CD4-positive, alpha-beta T cell (primary cell): Measurements from ENCODE around the gene THPO. TPM values are rescaled to one million over a fixed set of nuclear protein-coding genes. Genes with fewer than 3 reads are reported as not detected.

Experiments used
- ATAC-seq: fragments of 200-7000 bp; cut with Tn5 transposase; one replicate; pipeline ENCODE4 v1.10.0; 2022; ENCODE audit warnings: mild to moderate bottlenecking; ENCODE audit not compliant: poor library complexity
- CTCF ChIA-PET: fragments of 350-600 bp; sonication (Branson Sonifier 250); formaldehyde crosslinking; loops from one replicate; lab custom pipeline; 2021; ENCODE audit warnings: antibody characterized with exemption, inconsistent platforms; lab: Charles Lee
- POLR2A ChIA-PET: fragments of 350-600 bp; sonication (Branson Sonifier 250); formaldehyde crosslinking; loops from one replicate; lab custom pipeline; 2021; ENCODE audit warnings: antibody characterized with exemption, inconsistent platforms; lab: Charles Lee
- DNase-seq, 14 experiments: peaks; one replicate each; pipeline ENCODE4 v3.0.0-alpha.2; 2013 to 2020; ENCODE audit warnings: mixed read lengths in 2 of 14
- H3K27ac ChIP-seq, 2 donors: one replicate each; pipeline versions ENCODE4 v1.5.1 to v1.7.0; 2013; ENCODE audit warnings: low read length in 2 of 2, low read depth in 1 of 2, mild to moderate bottlenecking in 1 of 2
- H3K27me3 ChIP-seq, 2 experiments: 1 replicate in 1 of 2; 2 replicates in 1 of 2; pipeline versions ENCODE4 v1.6.1 to v1.7.0; 2013; ENCODE audit warnings: low read length in 2 of 2, control low read depth in 1 of 2, mild to moderate bottlenecking in 1 of 2, moderate library complexity in 1 of 2; ENCODE audit not compliant: insufficient read depth in 2 of 2, control insufficient read depth in 1 of 2
- H3K36me3 ChIP-seq: one replicate; pipeline ENCODE4 v1.6.1; 2013; ENCODE audit warnings: low read length, control low read depth; ENCODE audit not compliant: insufficient read depth
- H3K4me1 ChIP-seq: one replicate; pipeline ENCODE4 v1.6.1; 2013; ENCODE audit warnings: low read length, control low read depth; ENCODE audit not compliant: insufficient read depth
- H3K4me3 ChIP-seq: one replicate; pipeline ENCODE4 v1.5.1; 2013; ENCODE audit warnings: mild to moderate bottlenecking, low read length, moderate library complexity
- H3K9me3 ChIP-seq, 2 experiments: 1 replicate in 1 of 2; 2 replicates in 1 of 2; pipeline versions ENCODE4 v1.6.1 to v1.7.0; 2013; ENCODE audit warnings: low read length in 2 of 2, mild to moderate bottlenecking in 2 of 2, control low read depth in 1 of 2, moderate library complexity in 1 of 2; ENCODE audit not compliant: control insufficient read depth in 1 of 2, insufficient read depth in 1 of 2
- H3K27ac Mint-ChIP-seq: one replicate; pipeline ENCODE4 v1.8.0; 2020; ENCODE audit warnings: mixed read lengths
- H3K27me3 Mint-ChIP-seq: one replicate; pipeline ENCODE4 v1.8.0; 2021; ENCODE audit warnings: mixed read lengths
- H3K36me3 Mint-ChIP-seq: one replicate; pipeline ENCODE4 v1.8.0; 2021; ENCODE audit warnings: low read depth, mixed read lengths
- H3K4me1 Mint-ChIP-seq: one replicate; pipeline ENCODE4 v1.8.0; 2021; ENCODE audit warnings: low read depth, mixed read lengths
- H3K4me3 Mint-ChIP-seq: one replicate; pipeline ENCODE4 v1.8.0; 2020; ENCODE audit warnings: mild to moderate bottlenecking, mixed read lengths
- H3K9me3 Mint-ChIP-seq: one replicate; pipeline ENCODE4 v1.8.0; 2020; ENCODE audit warnings: mixed read lengths
- intact Hi-C, 2 experiments: fragments of 100-400 bp; cut with DNase I in 1 of 2; cut with micrococcal nuclease in 1 of 2; formaldehyde crosslinking; loops; one replicate each; pipeline versions ENCODE4 v1.15.1 to v1.9.0; 2023 to 2025; cut with DNase I, micrococcal nuclease
- total RNA-seq, 174 experiments: library from RNA in 2 of 174; stranded (reverse) in 2 of 174; gene quantifications; one replicate each; pipeline ENCODE4 v1.2.3 and lab custom pipeline; 2021 to 2026
- TF ChIP-seq, protein P1 (sequence below): fragments of 200-600 bp; IDR thresholded peaks from one replicate; pipeline ENCODE4 v1.8.0; 2022; ENCODE audit warnings: antibody characterized with exemption, mild to moderate bottlenecking

The THPO gene
- total RNA-seq, 2 experiments from 2014 or later: not detected

DNA sequence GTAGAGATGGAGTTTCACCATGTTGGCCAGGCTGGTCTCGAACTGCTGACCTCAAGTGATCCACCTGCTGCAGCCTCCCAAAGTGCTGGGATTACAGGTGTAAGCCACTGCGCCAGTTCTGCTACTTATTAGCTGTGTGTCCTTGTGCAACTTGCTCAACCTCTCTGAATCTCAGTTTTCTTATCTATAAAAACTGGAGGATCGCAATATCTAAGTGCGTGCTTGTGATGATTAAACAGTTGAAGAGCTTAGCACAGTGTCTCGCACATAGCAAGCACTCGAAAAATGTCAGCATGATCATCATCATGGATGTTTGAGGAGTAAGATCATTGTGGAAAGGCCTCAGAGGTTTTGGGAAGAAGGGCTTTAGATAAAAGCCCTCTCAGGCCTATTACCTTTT, 27.4 kb downstream of the THPO start:
- H3K27ac ChIP-seq: no peak overlapping the region
- CTCF ChIA-PET: interaction anchor here (1.6 kb wide), 1 partner anchor 163 kb away, joined by 3 read pairs; no protein-coding TSS in a partner anchor
- no peak overlapping the region for H3K27ac Mint-ChIP-seq

GRCh38 chr3:184349563-184350470, 28.2 kb downstream of the THPO start:
- H3K36me3 Mint-ChIP-seq: peaks cover 6% of the 10 kb centered on the region
- Histone ChIP-seq H3K27me3 (no peaks in the 10 kb centered on the region), H3K36me3 (no peaks in the 10 kb centered on the region), H3K27ac (no peak overlapping the region), H3K4me1 (peaks cover 8% of the 10 kb centered on the region), H3K9me3 (no peaks in the 10 kb centered on the region), H3K4me3 (no peak overlapping the region)
- DNase-seq: no peak
- no peak for ATAC-seq
- intact Hi-C loops: loop anchor here in 1 of 2 experiments (5.0 kb wide), 1 partner anchor 192 kb away; no protein-coding TSS in a partner anchor
- H3K27ac Mint-ChIP-seq: no peak overlapping the region
- H3K27me3 Mint-ChIP-seq: no peaks in the 10 kb centered on the region
- H3K9me3 Mint-ChIP-seq: no peaks in the 10 kb centered on the region
- no peak overlapping the region for H3K4me3 Mint-ChIP-seq
- TF ChIP-seq, protein P1, sequence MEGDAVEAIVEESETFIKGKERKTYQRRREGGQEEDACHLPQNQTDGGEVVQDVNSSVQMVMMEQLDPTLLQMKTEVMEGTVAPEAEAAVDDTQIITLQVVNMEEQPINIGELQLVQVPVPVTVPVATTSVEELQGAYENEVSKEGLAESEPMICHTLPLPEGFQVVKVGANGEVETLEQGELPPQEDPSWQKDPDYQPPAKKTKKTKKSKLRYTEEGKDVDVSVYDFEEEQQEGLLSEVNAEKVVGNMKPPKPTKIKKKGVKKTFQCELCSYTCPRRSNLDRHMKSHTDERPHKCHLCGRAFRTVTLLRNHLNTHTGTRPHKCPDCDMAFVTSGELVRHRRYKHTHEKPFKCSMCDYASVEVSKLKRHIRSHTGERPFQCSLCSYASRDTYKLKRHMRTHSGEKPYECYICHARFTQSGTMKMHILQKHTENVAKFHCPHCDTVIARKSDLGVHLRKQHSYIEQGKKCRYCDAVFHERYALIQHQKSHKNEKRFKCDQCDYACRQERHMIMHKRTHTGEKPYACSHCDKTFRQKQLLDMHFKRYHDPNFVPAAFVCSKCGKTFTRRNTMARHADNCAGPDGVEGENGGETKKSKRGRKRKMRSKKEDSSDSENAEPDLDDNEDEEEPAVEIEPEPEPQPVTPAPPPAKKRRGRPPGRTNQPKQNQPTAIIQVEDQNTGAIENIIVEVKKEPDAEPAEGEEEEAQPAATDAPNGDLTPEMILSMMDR: no peak
- POLR2A ChIA-PET: interaction anchor here (1.4 kb wide), 1 partner anchor 12 kb away, joined by 3 read pairs; no protein-coding TSS in a partner anchor
- H3K4me1 Mint-ChIP-seq: no peaks in the 10 kb centered on the region
- CTCF ChIA-PET: no interaction called here

More for the DNA sequence above, 27.4 kb downstream of the THPO start:
- intact Hi-C loops: loop anchor here in 1 of 2 experiments (5.0 kb wide), 1 partner anchor 192 kb away; no protein-coding TSS in a partner anchor
- Mint-ChIP-seq H3K4me3 (no peak overlapping the region), H3K9me3 (no peaks in the 10 kb centered on the region), H3K27me3 (no peaks in the 10 kb centered on the region), H3K4me1 (no peaks in the 10 kb centered on the region), H3K36me3 (peaks cover 1% of the 10 kb centered on the region)
- Histone ChIP-seq H3K4me1 (peaks cover 8% of the 10 kb centered on the region), H3K27me3 (no peaks in the 10 kb centered on the region), H3K9me3 (no peaks in the 10 kb centered on the region), H3K36me3 (no peaks in the 10 kb centered on the region), H3K4me3 (no peak overlapping the region)
- POLR2A ChIA-PET: no interaction called here
- no peak for DNase-seq
- TF ChIP-seq, protein P1: no peak
- ATAC-seq: no peak

DNA sequence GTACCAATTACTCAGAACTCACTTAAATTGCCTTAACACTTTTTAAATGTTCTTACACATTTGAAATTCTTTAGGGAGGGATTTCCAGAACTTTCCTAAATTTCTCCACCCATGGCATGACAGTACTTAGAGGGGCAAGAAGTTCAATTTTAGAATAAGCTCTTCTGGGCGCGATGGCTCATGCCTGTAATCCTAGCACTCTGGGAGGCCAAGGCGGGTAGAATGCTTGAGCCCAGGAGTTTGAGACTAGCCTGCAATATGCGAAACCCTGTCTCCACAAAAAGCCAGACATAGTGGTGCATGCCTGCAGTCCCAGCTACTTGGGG, 30.0 kb downstream of the THPO start:
- Histone ChIP-seq H3K4me3 (no peak overlapping the region), H3K27ac (no peak overlapping the region), H3K27me3 (no peaks in the 10 kb centered on the region), H3K9me3 (no peaks in the 10 kb centered on the region), H3K4me1 (no peaks in the 10 kb centered on the region), H3K36me3 (peaks cover 3% of the 10 kb centered on the region)
- ChIA-PET POLR2A (interaction anchor here (0.9 to 1.4 kb wide), 2 partner anchors 14 to 16 kb away, joined by 3 read pairs; no protein-coding TSS in a partner anchor), CTCF (interaction anchor here (1.2 kb wide), 1 partner anchor 121 kb away, joined by 3 read pairs; no protein-coding TSS in a partner anchor)
- ATAC-seq (no peak), DNase-seq (no peak)
- H3K36me3 Mint-ChIP-seq: peaks cover 11% of the 10 kb centered on the region
- no peaks in the 10 kb centered on the region for H3K27me3 Mint-ChIP-seq
- no peak overlapping the region for H3K27ac Mint-ChIP-seq
- H3K4me3 Mint-ChIP-seq: no peak overlapping the region
- no peaks in the 10 kb centered on the region for H3K4me1 Mint-ChIP-seq
- TF ChIP-seq, protein P1: no peak
- intact Hi-C loops: no loop called here
- H3K9me3 Mint-ChIP-seq: no peaks in the 10 kb centered on the region
